A673 (cell line): ENCODE measurements around the gene DHCR24. TPM values are rescaled to one million over a fixed set of nuclear protein-coding genes. Genes with fewer than 3 reads are reported as not detected.

Experiments
- BruUV-seq: library from RNA; stranded (reverse); fragments of 400-500 nt; replicated peaks from 2 replicates; lab custom pipeline; 2021; lab: Mats Ljungman, UMichigan
- CTCF ChIA-PET: fragments of 300-600 bp; sonication (Branson Sonifier 250); formaldehyde crosslinking; loops from one replicate; lab custom pipeline; 2022; ENCODE audit warnings: antibody characterized with exemption; lab: Charles Lee
- POLR2A ChIA-PET: fragments of 300-600 bp; sonication (Branson Sonifier 250); formaldehyde crosslinking; loops from one replicate; lab custom pipeline; 2022; ENCODE audit warnings: antibody characterized with exemption; ENCODE audit not compliant: low non-redundant PET; lab: Charles Lee
- DNase-seq: peaks from one replicate; pipeline ENCODE4 v3.0.0-alpha.2; 2015; ENCODE audit warnings: low spot score
- H3K27ac ChIP-seq: fragments of 200-600 bp; sonication (generic); 2 replicates; pipeline ENCODE4 v1.5.1; 2016; ENCODE audit warnings: mixed run types, low read depth, mild to moderate bottlenecking, mixed read lengths, antibody characterized with exemption, low read length; ENCODE audit not compliant: poor library complexity, severe bottlenecking
- H3K27me3 ChIP-seq: fragments of 200-600 bp; sonication (generic); replicated peaks from 2 replicates; pipeline ENCODE4 v1.6.1; 2017; ENCODE audit warnings: mixed run types, low read depth, mild to moderate bottlenecking, mixed read lengths, antibody characterized with exemption, low read length; ENCODE audit not compliant: insufficient read depth, poor library complexity
- H3K36me3 ChIP-seq: fragments of 200-600 bp; sonication (generic); 2 replicates; pipeline ENCODE4 v1.6.1; 2016; ENCODE audit warnings: mixed run types, mild to moderate bottlenecking, mixed read lengths, antibody characterized with exemption, low read length; ENCODE audit not compliant: insufficient read depth, poor library complexity, severe bottlenecking
- H3K4me1 ChIP-seq: fragments of 200-600 bp; sonication (generic); 2 replicates; pipeline ENCODE4 v1.6.1; 2017; ENCODE audit warnings: mixed run types, mild to moderate bottlenecking, mixed read lengths, antibody characterized with exemption, low read length; ENCODE audit not compliant: insufficient read depth, poor library complexity, severe bottlenecking
- H3K4me3 ChIP-seq: fragments of 200-600 bp; sonication (generic); 2 replicates; pipeline ENCODE4 v1.5.1; 2016; ENCODE audit warnings: low read depth, mixed run types, mild to moderate bottlenecking, mixed read lengths, low read length; ENCODE audit not compliant: poor library complexity, severe bottlenecking
- H3K9me3 ChIP-seq: fragments of 200-600 bp; sonication (generic); 2 replicates; pipeline ENCODE4 v1.6.1; 2016; ENCODE audit warnings: mixed run types, low read depth, mild to moderate bottlenecking, mixed read lengths, antibody characterized with exemption, low read length; ENCODE audit not compliant: poor library complexity, severe bottlenecking
- EZH2 ChIP-seq: fragments of 200-600 bp; sonication (generic); IDR thresholded peaks from 2 replicates; pipeline ENCODE4 v1.6.1; 2017; ENCODE audit warnings: borderline replicate concordance, low read depth, mild to moderate bottlenecking, mixed read lengths, antibody characterized with exemption, low read length; ENCODE audit not compliant: poor library complexity, severe bottlenecking
- intact Hi-C: fragments of 100-400 bp; cut with micrococcal nuclease; formaldehyde crosslinking; loops from one replicate; pipeline ENCODE4 v1.10.0; 2022; ENCODE audit not compliant: unreplicated experiment
- total RNA-seq: library from RNA; stranded (reverse); gene quantifications from 2 replicates; pipeline ENCODE4 v1.2.3, GENCODE V29; 2021
- TF ChIP-seq, protein P1 (sequence below): fragments of 300-800, 200-600 bp; sonication (generic); conservative IDR thresholded peaks from 2 replicates; pipeline ENCODE4 v1.5.1; 2017; ENCODE audit warnings: low read depth, mild to moderate bottlenecking, antibody characterized with exemption, low read length, moderate library complexity, mixed read lengths

DHCR24 gene
- total RNA-seq, 1 experiment from 2014 or later: 273 TPM

DNA sequence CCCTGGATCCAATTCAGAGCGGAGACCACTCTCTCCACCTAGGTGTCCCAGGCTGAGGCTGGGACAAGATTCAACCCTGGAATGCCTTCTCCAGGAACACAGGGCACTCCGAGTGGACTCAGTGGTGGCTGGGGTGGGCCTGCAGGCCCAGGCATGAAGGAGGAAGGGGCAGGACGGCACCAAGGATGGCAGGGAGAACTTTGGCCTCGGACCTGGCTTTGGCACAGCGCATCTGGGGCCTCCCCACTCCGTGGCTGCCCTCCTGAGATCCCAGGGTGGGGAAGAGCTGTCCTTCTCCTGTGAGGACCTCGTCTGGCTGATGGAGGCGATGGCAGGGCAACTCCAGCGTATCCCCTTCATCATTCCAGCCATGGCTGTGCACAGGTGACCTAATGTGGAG is 35.6 kb downstream of the DHCR24 start:
- H3K36me3 ChIP-seq: peaks cover 81% of the 10 kb centered on the region
- POLR2A ChIA-PET: no interaction called here

DNA sequence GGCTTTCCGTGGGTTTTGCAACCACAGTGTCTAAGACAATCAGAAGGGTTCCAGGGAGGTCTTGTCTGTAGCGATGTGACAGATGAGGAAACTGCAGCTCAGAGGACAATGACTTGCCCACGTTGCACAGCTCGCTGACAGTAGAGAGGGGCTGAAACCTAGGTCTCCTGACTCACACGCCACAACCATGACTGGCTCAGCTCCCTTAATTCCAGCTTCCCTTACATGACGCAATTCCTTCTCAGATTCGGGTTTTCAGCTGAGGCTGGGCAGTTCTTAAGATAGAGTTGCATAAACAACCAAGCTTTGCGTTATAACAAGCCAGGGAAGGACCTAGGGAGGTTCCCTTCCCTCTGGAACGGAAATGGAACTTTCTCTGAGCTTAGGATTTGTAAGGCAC is 36.3 kb downstream of the DHCR24 start:
- POLR2A ChIA-PET: no interaction called here
- no peak for DNase-seq
- Histone ChIP-seq H3K4me1 (no peaks in the 10 kb centered on the region), H3K27ac (no peak overlapping the region), H3K4me3 (no peak overlapping the region), H3K27me3 (no peaks in the 10 kb centered on the region), H3K9me3 (no peaks in the 10 kb centered on the region), H3K36me3 (peaks cover 77% of the 10 kb centered on the region)
- TF ChIP-seq EZH2: no peak
- TF ChIP-seq, protein P1, sequence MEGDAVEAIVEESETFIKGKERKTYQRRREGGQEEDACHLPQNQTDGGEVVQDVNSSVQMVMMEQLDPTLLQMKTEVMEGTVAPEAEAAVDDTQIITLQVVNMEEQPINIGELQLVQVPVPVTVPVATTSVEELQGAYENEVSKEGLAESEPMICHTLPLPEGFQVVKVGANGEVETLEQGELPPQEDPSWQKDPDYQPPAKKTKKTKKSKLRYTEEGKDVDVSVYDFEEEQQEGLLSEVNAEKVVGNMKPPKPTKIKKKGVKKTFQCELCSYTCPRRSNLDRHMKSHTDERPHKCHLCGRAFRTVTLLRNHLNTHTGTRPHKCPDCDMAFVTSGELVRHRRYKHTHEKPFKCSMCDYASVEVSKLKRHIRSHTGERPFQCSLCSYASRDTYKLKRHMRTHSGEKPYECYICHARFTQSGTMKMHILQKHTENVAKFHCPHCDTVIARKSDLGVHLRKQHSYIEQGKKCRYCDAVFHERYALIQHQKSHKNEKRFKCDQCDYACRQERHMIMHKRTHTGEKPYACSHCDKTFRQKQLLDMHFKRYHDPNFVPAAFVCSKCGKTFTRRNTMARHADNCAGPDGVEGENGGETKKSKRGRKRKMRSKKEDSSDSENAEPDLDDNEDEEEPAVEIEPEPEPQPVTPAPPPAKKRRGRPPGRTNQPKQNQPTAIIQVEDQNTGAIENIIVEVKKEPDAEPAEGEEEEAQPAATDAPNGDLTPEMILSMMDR: no peak
- intact Hi-C loops: no loop called here
- CTCF ChIA-PET: no interaction called here
- no TSS peak for BruUV-seq

More for the DNA sequence above, 35.6 kb downstream of the DHCR24 start:
- H3K27me3 ChIP-seq: no peaks in the 10 kb centered on the region
- intact Hi-C loops: no loop called here
- no peak overlapping the region for H3K4me3 ChIP-seq
- CTCF ChIA-PET: no interaction called here
- TF ChIP-seq, protein P1: no peak
- no peak for TF ChIP-seq EZH2
- no peaks in the 10 kb centered on the region for H3K9me3 ChIP-seq
- DNase-seq: no peak
- H3K4me1 ChIP-seq: no peaks in the 10 kb centered on the region
- no TSS peak for BruUV-seq
- no peak overlapping the region for H3K27ac ChIP-seq

DNA sequence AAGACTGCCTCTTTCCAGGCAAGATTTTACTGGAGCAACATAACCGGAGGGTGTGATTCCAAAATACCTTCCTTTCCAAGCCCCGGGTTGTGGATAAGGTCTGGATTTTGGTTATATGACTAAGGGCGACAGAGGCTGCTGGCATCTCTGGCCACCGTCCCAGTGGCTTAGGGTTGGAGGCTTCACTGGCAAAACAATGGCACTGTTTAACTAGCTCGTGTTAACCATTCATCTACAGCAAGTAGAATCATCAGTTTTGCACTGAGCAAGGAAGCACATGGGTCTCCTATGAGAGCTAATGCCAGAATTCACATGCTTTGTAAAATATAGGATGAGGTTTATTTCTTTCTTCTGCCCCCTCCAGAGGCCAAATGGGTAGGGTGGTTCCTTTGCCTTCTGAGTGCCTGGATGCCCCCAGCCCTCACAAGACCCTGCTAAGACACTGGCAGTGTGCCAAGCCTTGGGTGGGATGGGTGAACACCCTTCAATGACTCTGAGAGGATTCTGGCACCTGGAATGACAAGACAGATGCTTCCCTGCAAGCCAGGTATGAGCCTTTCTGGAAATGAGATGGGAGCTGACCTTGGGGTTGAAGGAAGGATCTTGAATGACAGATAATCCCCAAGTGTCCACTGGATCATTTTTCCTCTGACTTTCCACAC is 36.8 kb downstream of the DHCR24 start:
- intact Hi-C loops: no loop called here
- TF ChIP-seq, protein P1: no peak
- TF ChIP-seq EZH2: no peak
- Histone ChIP-seq H3K27ac (no peak overlapping the region), H3K4me1 (no peaks in the 10 kb centered on the region), H3K4me3 (no peak overlapping the region), H3K27me3 (no peaks in the 10 kb centered on the region), H3K36me3 (peaks cover 76% of the 10 kb centered on the region), H3K9me3 (no peaks in the 10 kb centered on the region)
- BruUV-seq: no TSS peak
- CTCF ChIA-PET: no interaction called here
- DNase-seq: no peak
- POLR2A ChIA-PET: interaction anchor here (0.6 kb wide), 1 partner anchor 16 kb away, joined by 4 read pairs; no protein-coding TSS in a partner anchor
